Uterus (tissue), 4 donors: ENCODE data around the gene CMTM2. TPM values are rescaled to one million over a fixed set of nuclear protein-coding genes. Genes with fewer than 3 reads are reported as not detected.

Experiments
- DNase-seq, 2 donors: peaks; one replicate each; pipeline ENCODE4 v3.0.0-alpha.2; 2019 to 2020
- H3K27ac ChIP-seq, 2 donors: fragments of 200-600 bp; sonication (generic); 1 replicate in 1 of 2; 2 replicates in 1 of 2; pipeline ENCODE4 v1.5.1; 2016 to 2018
- H3K27me3 ChIP-seq, 2 donors: fragments of 200-600 bp; sonication (generic); one replicate each; pipeline ENCODE4 v1.5.1; 2018 to 2019; ENCODE audit warnings: control low read depth in 1 of 2
- H3K36me3 ChIP-seq, 2 donors: fragments of 200-600 bp; sonication (generic); one replicate each; pipeline ENCODE4 v1.5.1; 2019; ENCODE audit warnings: control low read depth in 1 of 2
- H3K4me1 ChIP-seq, 2 donors: fragments of 200-600 bp; sonication (generic); one replicate each; pipeline ENCODE4 v1.5.1; 2018 to 2019; ENCODE audit warnings: control low read depth in 1 of 2
- H3K4me3 ChIP-seq, 2 donors: fragments of 200-600 bp; sonication (generic); 1 replicate in 1 of 2; 2 replicates in 1 of 2; pipeline ENCODE4 v1.5.1; 2018 to 2019; ENCODE audit warnings: mild to moderate bottlenecking in 1 of 2
- H3K9me3 ChIP-seq, 2 donors: fragments of 200-600 bp; sonication (generic); one replicate each; pipeline ENCODE4 v1.5.1; 2019; ENCODE audit warnings: control low read depth in 1 of 2
- CTCF ChIP-seq, 4 experiments: fragments of 200-600 bp in 2 of 4; fragments of 450-650 bp in 2 of 4; sonication (generic) in 2 of 4; IDR thresholded peaks; one replicate each; pipeline ENCODE4 v1.5.1; 2016 to 2019; ENCODE audit warnings: antibody characterized with exemption in 4 of 4, mild to moderate bottlenecking in 2 of 4, moderate library complexity in 1 of 4
- POLR2A ChIP-seq, 2 donors: fragments of 450-650 bp; IDR thresholded peaks; one replicate each; pipeline ENCODE4 v1.6.1; 2016; ENCODE audit warnings: antibody characterized with exemption in 2 of 2, mild to moderate bottlenecking in 1 of 2, moderate library complexity in 1 of 2
- intact Hi-C: fragments of 100-400 bp; cut with DNase I; formaldehyde crosslinking; loops from one replicate; pipeline ENCODE4 v1.15.1; 2023; ENCODE audit warnings: low total_unique reads
- total RNA-seq, 4 donors: library from RNA; depleted of rRNA in 3 of 4; stranded (reverse); fragments of >200 nt in 3 of 4; gene quantifications; one replicate each; pipeline versions ENCODE4 v1.1.0 to v1.2.4, GENCODE V29; 2014 to 2023
- donor health status: DM: yes; HTN: yes; CAD: no.

Gene CMTM2
- total RNA-seq, 4 donors from 2014 or later = 1.2 TPM; not detected in 3

GRCh38 chr16:66553223-66553622, 26.0 kb upstream of the CMTM2 start:
- intact Hi-C loops = no loop called here

DNA sequence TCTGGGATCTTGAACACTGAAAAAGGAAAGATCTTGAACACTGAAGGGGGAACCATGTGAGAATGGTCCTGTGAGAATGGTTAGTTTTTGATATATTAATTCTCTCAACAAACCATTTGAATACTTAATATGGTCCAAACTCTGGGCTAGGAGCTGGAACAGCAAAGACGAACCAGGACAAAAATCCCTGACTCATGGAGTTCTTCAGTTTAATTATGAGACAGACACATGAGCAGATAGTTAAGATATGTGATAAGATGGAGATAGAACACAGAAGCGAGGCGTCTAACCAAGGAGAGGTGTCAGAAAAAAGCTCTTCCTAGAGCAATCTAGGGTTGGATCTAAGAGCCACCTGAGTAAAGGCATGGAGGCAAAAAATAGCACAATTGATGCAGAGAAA, 25.2 kb upstream of the CMTM2 start:
- no peak overlapping the region for H3K27ac ChIP-seq
- no peak for DNase-seq
- TF ChIP-seq POLR2A (IDR thresholded peaks at IDR 0.05) = no peak
- TF ChIP-seq CTCF (IDR thresholded peaks at IDR 0.05) = no peak
- intact Hi-C loops = no loop called here
- H3K9me3 ChIP-seq = no peaks in the 10 kb centered on the region
- no peak overlapping the region for H3K4me3 ChIP-seq
- H3K4me1 ChIP-seq = no peaks in the 10 kb centered on the region
- H3K36me3 ChIP-seq = no peaks in the 10 kb centered on the region
- no peaks in the 10 kb centered on the region for H3K27me3 ChIP-seq

More at GRCh38 chr16:66553223-66553622, 26.0 kb upstream of the CMTM2 start:
- Histone ChIP-seq H3K9me3 (no peaks in the 10 kb centered on the region), H3K27me3 (no peaks in the 10 kb centered on the region), H3K27ac (peak overlapping the region; percentile 96 to 99), H3K4me1 (no peaks in the 10 kb centered on the region), H3K36me3 (no peaks in the 10 kb centered on the region), H3K4me3 (peak overlapping the region; percentile 57 to 77)
- TF ChIP-seq CTCF (IDR thresholded peaks at IDR 0.05) = no peak
- TF ChIP-seq POLR2A (IDR thresholded peaks at IDR 0.05) = no peak
- no peak for DNase-seq

GRCh38 chr16:66554495-66554894, 24.8 kb upstream of the CMTM2 start:
- no peak overlapping the region for H3K4me3 ChIP-seq
- TF ChIP-seq POLR2A (IDR thresholded peaks at IDR 0.05) (no peak), CTCF (IDR thresholded peaks at IDR 0.05) (no peak)
- intact Hi-C loops = no loop called here

GRCh38 chr16:66560107-66560506, 19.2 kb upstream of the CMTM2 start:
- Histone ChIP-seq H3K4me1 (no peaks in the 10 kb centered on the region), H3K36me3 (no peaks in the 10 kb centered on the region), H3K9me3 (no peaks in the 10 kb centered on the region), H3K27me3 (no peaks in the 10 kb centered on the region), H3K4me3 (no peak overlapping the region), H3K27ac (no peak overlapping the region)
- intact Hi-C loops = no loop called here
- DNase-seq = no peak
- no peak for TF ChIP-seq CTCF (IDR thresholded peaks at IDR 0.05)
- TF ChIP-seq POLR2A (IDR thresholded peaks at IDR 0.05) = no peak

More at GRCh38 chr16:66554495-66554894, 24.8 kb upstream of the CMTM2 start:
- Histone ChIP-seq H3K36me3 (no peaks in the 10 kb centered on the region), H3K27me3 (no peaks in the 10 kb centered on the region), H3K4me1 (no peaks in the 10 kb centered on the region), H3K27ac (no peak overlapping the region), H3K9me3 (no peaks in the 10 kb centered on the region)
- DNase-seq = no peak

DNA sequence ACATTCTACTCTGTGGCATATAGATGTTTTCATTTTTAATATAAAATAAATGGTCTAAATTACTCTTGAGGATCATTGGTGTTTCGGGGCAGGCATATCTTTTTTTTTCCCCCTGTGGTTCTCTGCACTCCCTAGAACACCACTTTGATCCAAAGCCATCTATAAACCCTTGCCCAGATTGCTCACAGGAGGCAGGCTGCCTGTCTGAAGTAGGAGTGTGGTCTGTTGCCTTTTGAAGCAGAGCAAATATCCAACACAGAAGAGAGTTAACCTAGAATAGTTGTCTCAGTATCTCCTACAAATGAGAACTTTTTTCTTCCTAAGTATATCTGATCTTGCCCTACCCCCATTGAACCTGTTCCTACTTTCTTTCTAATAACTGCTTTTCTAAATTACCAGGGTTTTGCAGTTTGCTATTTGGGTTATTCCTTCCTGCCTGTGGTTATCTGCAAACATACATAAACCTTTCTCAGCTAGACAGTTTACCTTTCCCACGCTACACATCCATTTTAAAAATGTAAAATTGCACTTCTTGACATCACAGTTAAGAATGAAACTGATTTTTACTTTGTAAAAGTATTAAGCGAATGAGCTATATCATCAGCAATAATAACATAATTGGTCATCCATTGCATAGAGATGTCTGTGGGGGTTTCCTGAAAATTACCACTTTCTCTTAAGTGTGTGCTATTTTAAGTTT, 17.7 kb upstream of the CMTM2 start:
- Histone ChIP-seq H3K4me1 (no peaks in the 10 kb centered on the region), H3K9me3 (no peaks in the 10 kb centered on the region), H3K27ac (no peak overlapping the region), H3K36me3 (no peaks in the 10 kb centered on the region), H3K4me3 (no peak overlapping the region), H3K27me3 (no peaks in the 10 kb centered on the region)
- TF ChIP-seq POLR2A (IDR thresholded peaks at IDR 0.05) (no peak), CTCF (IDR thresholded peaks at IDR 0.05) (no peak)
- intact Hi-C loops = no loop called here
- no peak for DNase-seq
